Esophagus muscularis mucosa (tissue), 4 donors: ENCODE data around the gene TRIM8. TPM values are rescaled to one million over a fixed set of nuclear protein-coding genes. Genes with fewer than 3 reads are reported as not detected.

ENCODE experiments used
- DNase-seq: peaks from one replicate; pipeline ENCODE4 v3.0.0-alpha.2; 2017; ENCODE audit errors: extremely low spot score
- H3K27ac ChIP-seq, 4 donors: fragments of 200-600 bp; sonication (generic); replicated peaks in 1 of 4; 1 replicate in 3 of 4; 2 replicates in 1 of 4; pipeline ENCODE4 v1.5.1; 2016 to 2019; ENCODE audit warnings: mild to moderate bottlenecking in 1 of 4
- H3K27me3 ChIP-seq, 4 donors: fragments of 200-600 bp; sonication (generic); one replicate each; pipeline versions ENCODE4 v1.5.1 to v1.6.0; 2016 to 2019
- H3K36me3 ChIP-seq, 4 donors: fragments of 200-600 bp; sonication (generic); one replicate each; pipeline ENCODE4 v1.5.1; 2016 to 2019
- H3K4me1 ChIP-seq, 4 donors: fragments of 200-600 bp; sonication (generic); one replicate each; pipeline ENCODE4 v1.5.1; 2016 to 2019
- H3K4me3 ChIP-seq, 4 donors: fragments of 200-600 bp; sonication (generic); 1 replicate in 2 of 4; 2 replicates in 2 of 4; pipeline ENCODE4 v1.5.1; 2016 to 2019; ENCODE audit warnings: mild to moderate bottlenecking in 4 of 4, moderate library complexity in 1 of 4
- H3K9me3 ChIP-seq, 4 donors: fragments of 200-600 bp; sonication (generic); 1 replicate in 3 of 4; 2 replicates in 1 of 4; pipeline ENCODE4 v1.5.1; 2016 to 2019
- CTCF ChIP-seq, 3 experiments: fragments of 200-600 bp in 2 of 3; fragments of 450-650 bp in 1 of 3; sonication (generic) in 2 of 3; IDR thresholded peaks; one replicate each; pipeline ENCODE4 v1.5.1; 2017 to 2019; ENCODE audit warnings: antibody characterized with exemption in 3 of 3, mild to moderate bottlenecking in 2 of 3, moderate library complexity in 1 of 3
- EP300 ChIP-seq: sonication (generic); formaldehyde crosslinking; IDR thresholded peaks from one replicate; pipeline ENCODE4 v1.6.1; 2017; ENCODE audit warnings: antibody characterized with exemption
- POLR2A ChIP-seq: fragments of 450-650 bp; IDR thresholded peaks from one replicate; pipeline ENCODE4 v1.6.1; 2017; ENCODE audit warnings: antibody characterized with exemption, moderate library complexity, mild to moderate bottlenecking, low read depth
- POLR2AphosphoS5 ChIP-seq, 2 donors: sonication (generic); formaldehyde crosslinking; IDR thresholded peaks; one replicate each; pipeline ENCODE4 v1.6.1; 2017; ENCODE audit warnings: antibody characterized with exemption in 2 of 2
- WGBS: methylation state at CpG from one replicate; pipeline ENCODE4 v1.1.5; 2018; 5-methylcytosine and 5-hydroxymethylcytosine counted together
- intact Hi-C: fragments of 100-400 bp; cut with DNase I; formaldehyde crosslinking; loops from one replicate; pipeline ENCODE4 v1.15.1; 2023
- total RNA-seq, 4 donors: library from RNA; depleted of rRNA; stranded (reverse); fragments of >200 nt; gene quantifications; one replicate each; pipeline versions ENCODE4 v1.1.0 to v1.2.1, GENCODE V29; 2016

The TRIM8 gene
- total RNA-seq, 4 donors from 2014 or later, result 103 to 170 (median 159) TPM

GRCh38 chr10:102675666-102676533 is 31.6 kb downstream of the TRIM8 start:
- H3K4me3 ChIP-seq, result no peak overlapping the region
- peaks cover 68 to 70% (median 69%) of the 10 kb centered on the region in 4 donors for H3K4me1 ChIP-seq
- no peaks in the 10 kb centered on the region for H3K27me3 ChIP-seq
- intact Hi-C loops, result no loop called here
- DNase-seq, result no peak
- peak overlapping the region; percentile 67 to 81 (median 76) for H3K27ac ChIP-seq
- no peaks in the 10 kb centered on the region for H3K9me3 ChIP-seq
- 16% methylated on average over 14 of the region's 16 CpGs for WGBS
- TF ChIP-seq POLR2AphosphoS5 (IDR thresholded peaks at IDR 0.05), result no peak
- TF ChIP-seq EP300, result no peak
- no peak for TF ChIP-seq CTCF (IDR thresholded peaks at IDR 0.05)
- TF ChIP-seq POLR2A, result no peak
- peaks cover 0 to 3% (median 0%) of the 10 kb centered on the region in 4 donors for H3K36me3 ChIP-seq

- WGBS, result 60% methylated on average over 9 of the region's 9 CpGs
- H3K9me3 ChIP-seq, result no peaks in the 10 kb centered on the region
- H3K27me3 ChIP-seq, result no peaks in the 10 kb centered on the region
- peaks cover 0 to 11% (median under 1%) of the 10 kb centered on the region in 4 donors for H3K36me3 ChIP-seq
- TF ChIP-seq CTCF (IDR thresholded peaks at IDR 0.05) (no peak), POLR2AphosphoS5 (IDR thresholded peaks at IDR 0.05) (no peak), EP300 (no peak), POLR2A (no peak)
- H3K4me3 ChIP-seq, result no peak overlapping the region
- intact Hi-C loops, result no loop called here
- H3K4me1 ChIP-seq, result peaks cover 68 to 70% (median 69%) of the 10 kb centered on the region in 4 donors
- H3K27ac ChIP-seq, result peak overlapping the region in 3 of 4 donors; percentile 42 to 77 (median 67)
- no peak for DNase-seq
Measured at GRCh38 chr10:102676534-102677315, 32.4 kb downstream of the TRIM8 start.

GRCh38 chr10:102677331-102678067 is 33.2 kb downstream of the TRIM8 start:
- no peak for DNase-seq
- no peak overlapping the region for H3K4me3 ChIP-seq
- intact Hi-C loops, result no loop called here
- no peaks in the 10 kb centered on the region for H3K27me3 ChIP-seq
- TF ChIP-seq CTCF (IDR thresholded peaks at IDR 0.05) (no peak), EP300 (no peak), POLR2AphosphoS5 (IDR thresholded peaks at IDR 0.05) (no peak), POLR2A (no peak)
- no peaks in the 10 kb centered on the region for H3K9me3 ChIP-seq
- H3K27ac ChIP-seq, result peak overlapping the region in 3 of 4 donors; percentile 34 to 67 (median 42)
- H3K36me3 ChIP-seq, result peaks cover 0 to 14% (median 6%) of the 10 kb centered on the region in 4 donors
- H3K4me1 ChIP-seq, result peaks cover 65 to 70% (median 67%) of the 10 kb centered on the region in 4 donors
- WGBS, result 69% methylated on average over 8 of the region's 9 CpGs

- Histone ChIP-seq H3K27me3 (no peaks in the 10 kb centered on the region), H3K36me3 (peaks cover 0 to 14% (median 9%) of the 10 kb centered on the region in 4 donors), H3K4me3 (no peak overlapping the region), H3K27ac (no peak overlapping the region), H3K9me3 (no peaks in the 10 kb centered on the region), H3K4me1 (peaks cover 60 to 65% (median 63%) of the 10 kb centered on the region in 4 donors)
- TF ChIP-seq EP300 (no peak), CTCF (IDR thresholded peaks at IDR 0.05) (no peak), POLR2A (no peak), POLR2AphosphoS5 (IDR thresholded peaks at IDR 0.05) (no peak)
- intact Hi-C loops, result no loop called here
- 83% methylated on average over 9 of the region's 9 CpGs for WGBS
- DNase-seq, result no peak
Measured at GRCh38 chr10:102678068-102678400, 33.8 kb downstream of the TRIM8 start.
